ENCODE data around the gene ZFR. TPM values are rescaled to one million over a fixed set of nuclear protein-coding genes. Genes with fewer than 3 reads are reported as not detected.
A peak's percentile ranks its signal among the peaks of the same experiment; 100 is the strongest.
"Not testable (repeated sequence)": the region's sequence is repeated elsewhere in the genome, so short reads cannot be mapped to it uniquely, and the experiment has no call there.

The ZFR gene
- total RNA-seq, 4 donors from 2014 or later = 27.7 to 67.1 (median 54.8) TPM

- Histone ChIP-seq H3K4me1 (no peaks in the 10 kb centered on the region), H3K27ac (no peak overlapping the region), H3K4me3 (no peak overlapping the region), H3K9me3 (no peaks in the 10 kb centered on the region), H3K27me3 (peaks cover 0 to 16% (median 0%) of the 10 kb centered on the region in 4 donors), H3K36me3 (no peaks in the 10 kb centered on the region)
- 82 to 93% methylated on average over 3 to 5 of the region's 5 CpGs for WGBS, 2 donors
- TF ChIP-seq CTCF (IDR thresholded peaks at IDR 0.05) (no peak), POLR2A (IDR thresholded peaks at IDR 0.05) (no peak)
- no peak for DNase-seq
- intact Hi-C loops (cut with DNase I) = no loop called here
These were observed 9.4 kb upstream of the ZFR start for GRCh38 chr5:32453916-32454315.

GRCh38 chr5:32452316-32452715 lies 7.8 kb upstream of the ZFR start:
- intact Hi-C loops (cut with DNase I); H3K27ac ChIP-seq; H3K4me1 ChIP-seq; H3K36me3 ChIP-seq; H3K9me3 ChIP-seq; DNase-seq; H3K4me3 ChIP-seq: not testable (repeated sequence)
- 53 to 76% methylated on average over 6 of the region's 6 CpGs for WGBS, 2 donors
- H3K27me3 ChIP-seq = peaks cover 0 to 16% (median 0%) of the 10 kb centered on the region in 4 donors

- 55 to 80% methylated on average over 1 of the region's 1 CpG for WGBS, 2 donors
- Histone ChIP-seq H3K36me3 (no peaks in the 10 kb centered on the region), H3K4me1 (peaks cover 0 to 18% (median 6%) of the 10 kb centered on the region in 3 donors), H3K27ac (no peak overlapping the region), H3K9me3 (no peaks in the 10 kb centered on the region), H3K27me3 (peaks cover 0 to 16% (median 0%) of the 10 kb centered on the region in 4 donors), H3K4me3 (no peak overlapping the region)
- no peak for DNase-seq
- intact Hi-C loops (cut with DNase I) = no loop called here
- TF ChIP-seq POLR2A (IDR thresholded peaks at IDR 0.05) = no peak
- no peak for TF ChIP-seq CTCF (IDR thresholded peaks at IDR 0.05)
These were observed 6.4 kb upstream of the ZFR start for GRCh38 chr5:32450952-32451351.

GRCh38 chr5:32449262-32449661 lies 4.7 kb upstream of the ZFR start:
- no peak overlapping the region for H3K4me3 ChIP-seq
- no peaks in the 10 kb centered on the region for H3K36me3 ChIP-seq
- peaks cover 0 to 15% (median 0%) of the 10 kb centered on the region in 4 donors for H3K27me3 ChIP-seq
- TF ChIP-seq CTCF (IDR thresholded peaks at IDR 0.05) = no peak
- TF ChIP-seq POLR2A (IDR thresholded peaks at IDR 0.05) = no peak
- H3K27ac ChIP-seq = no peak overlapping the region
- peaks cover 9 to 32% (median 11%) of the 10 kb centered on the region in 3 donors for H3K4me1 ChIP-seq
- intact Hi-C loops (cut with DNase I) = no loop called here
- WGBS, 2 donors = 56 to 65% methylated on average over 1 of the region's 2 CpGs
- DNase-seq = no peak
- H3K9me3 ChIP-seq = no peaks in the 10 kb centered on the region

- Histone ChIP-seq H3K4me3 (no peak overlapping the region), H3K36me3 (no peaks in the 10 kb centered on the region), H3K27ac (peak overlapping the region; percentile 36 to 98 (median 78)), H3K27me3 (peaks cover 0 to 2% (median 0%) of the 10 kb centered on the region in 4 donors), H3K9me3 (no peaks in the 10 kb centered on the region), H3K4me1 (peaks cover 24 to 52% (median 25%) of the 10 kb centered on the region in 3 donors)
- WGBS, 2 donors = 37 to 44% methylated on average over 5 of the region's 5 CpGs
- intact Hi-C loops (cut with DNase I) = no loop called here
- DNase-seq = no peak
- TF ChIP-seq CTCF (IDR thresholded peaks at IDR 0.05) (no peak), POLR2A (IDR thresholded peaks at IDR 0.05) (no peak)
These were observed 2.1 kb upstream of the ZFR start for GRCh38 chr5:32446630-32447029.

Measured in esophagus squamous epithelium (tissue), 5 donors.